Superior temporal gyrus (tissue), 1 donor: Measurements from ENCODE around the gene GOLGA8Q.
"Not testable (repeated sequence)": the region's sequence is repeated elsewhere in the genome, so short reads cannot be mapped to it uniquely, and the experiment has no call there.

Source experiments
- DNase-seq: peaks from one replicate; pipeline ENCODE4 v3.0.0-alpha.2; 2016; ENCODE audit errors: extremely low spot score

Gene GOLGA8Q

GRCh38 chr15:30551750-30552149 lies at the start of gene GOLGA8Q:
Gene GOLGA8Q, plus strand, starts transcription at chr15:30552050. Its CDS starts 28 bp downstream, at chr15:30552078.
- not testable (repeated sequence) for DNase-seq

GRCh38 chr15:30502904-30503781 lies 48.7 kb upstream of the GOLGA8Q start:
- DNase-seq: not testable (repeated sequence)

- peak; percentile 8 for DNase-seq
Measured at GRCh38 chr15:30504162-30504843, 47.5 kb upstream of the GOLGA8Q start.

GRCh38 chr15:30514545-30514944 lies 37.3 kb upstream of the GOLGA8Q start:
- not testable (repeated sequence) for DNase-seq

GRCh38 chr15:30523453-30524243 lies 28.2 kb upstream of the GOLGA8Q start:
- DNase-seq: not testable (repeated sequence)

GRCh38 chr15:30525912-30526311 lies 25.9 kb upstream of the GOLGA8Q start:
- DNase-seq: not testable (repeated sequence)

GRCh38 chr15:30529049-30529448 lies 22.8 kb upstream of the GOLGA8Q start:
- not testable (repeated sequence) for DNase-seq

GRCh38 chr15:30566949-30567348 lies 15.1 kb downstream of the GOLGA8Q start:
- DNase-seq: peak; percentile 0

- DNase-seq: not testable (repeated sequence)
Measured at GRCh38 chr15:30573012-30573491, 21.2 kb downstream of the GOLGA8Q start.

GRCh38 chr15:30579394-30579970 lies 27.6 kb downstream of the GOLGA8Q start:
- DNase-seq: not testable (repeated sequence)

- not testable (repeated sequence) for DNase-seq
Measured at GRCh38 chr15:30580716-30581115, 28.9 kb downstream of the GOLGA8Q start.

- not testable (repeated sequence) for DNase-seq
Measured at GRCh38 chr15:30598953-30599352, 47.1 kb downstream of the GOLGA8Q start.

- DNase-seq: not testable (repeated sequence)
Measured at GRCh38 chr15:30603796-30604195, 51.9 kb downstream of the GOLGA8Q start, which contains the start of gene GOLGA8H. Gene GOLGA8H, plus strand, starts transcription at chr15:30604028. Its CDS starts 98 bp downstream, at chr15:30604126.
